Loucy (cell line): ENCODE data around the gene ADARB1.

Experiments
- CTCF ChIP-seq: fragments of 200-600 bp; sonication (generic); conservative IDR thresholded peaks from 2 replicates; pipeline ENCODE4 v1.5.1; 2014; ENCODE audit warnings: mild to moderate bottlenecking, antibody characterized with exemption, low read length
- EZH2phosphoT487 ChIP-seq: fragments of 200-600 bp; IDR thresholded peaks from 2 replicates; pipeline ENCODE4 v1.6.1; 2018; ENCODE audit warnings: antibody characterized with exemption, mild to moderate bottlenecking, moderate library complexity, borderline replicate concordance

GRCh38 chr21:45095505-45095904, 21.1 kb downstream of the ADARB1 start:
- no peak for TF ChIP-seq CTCF
- no peak for TF ChIP-seq EZH2phosphoT487
